Heart left ventricle (tissue), 13 donors: ENCODE data around the gene CDK18.

Experiments
- POLR2A ChIP-seq, 2 donors: fragments of 450-650 bp; IDR thresholded peaks; one replicate each; pipeline ENCODE4 v1.6.1; 2017; ENCODE audit warnings: antibody characterized with exemption in 2 of 2, mild to moderate bottlenecking in 2 of 2, moderate library complexity in 2 of 2
- TF ChIP-seq, protein P1 (sequence below), 12 donors: fragments of 200-600 bp; sonication (generic) in 4 of 12; IDR thresholded peaks; one replicate each; pipeline versions ENCODE4 v1.5.0 to v1.8.0; 2018 to 2022; ENCODE audit warnings: antibody characterized with exemption in 12 of 12, mild to moderate bottlenecking in 5 of 12
- donor health status: ischemic (EF 13 %, LVEDD 7.1; RV severe dilation, severe dysfunction).
- donor health status: DM: no; HTN: yes; CAD: no.
- donor health status: DM: no; HTN: no; CAD: no.
- donor health status: ischemic (EF 25% LVEDD 6.9; RV normal size, moderate dysfunction).
- donor health status: ischemic (EF 25% LVEDD 5.7; RV mildly dilated, moderate dysfunction).
- donor health status: ischemic (EF 35%, LVEDD 5.7; RV mildly dilated, moderate dysfunction).
- donor health status: nonischemic (EF 11% LVEDD 7.7; RV severe dilation, severe dysfunction).
- donor health status: DM: yes; HTN: yes; CAD: no.
- donor health status: PGD.
- donor health status: ischemic (EF 29% LVEDD 5.4; RV normal size, mild dysfunction).
- donor health status: nonischemic (EF 23%, LVEDD 6.1; RV moderate dilation, normal function).

DNA sequence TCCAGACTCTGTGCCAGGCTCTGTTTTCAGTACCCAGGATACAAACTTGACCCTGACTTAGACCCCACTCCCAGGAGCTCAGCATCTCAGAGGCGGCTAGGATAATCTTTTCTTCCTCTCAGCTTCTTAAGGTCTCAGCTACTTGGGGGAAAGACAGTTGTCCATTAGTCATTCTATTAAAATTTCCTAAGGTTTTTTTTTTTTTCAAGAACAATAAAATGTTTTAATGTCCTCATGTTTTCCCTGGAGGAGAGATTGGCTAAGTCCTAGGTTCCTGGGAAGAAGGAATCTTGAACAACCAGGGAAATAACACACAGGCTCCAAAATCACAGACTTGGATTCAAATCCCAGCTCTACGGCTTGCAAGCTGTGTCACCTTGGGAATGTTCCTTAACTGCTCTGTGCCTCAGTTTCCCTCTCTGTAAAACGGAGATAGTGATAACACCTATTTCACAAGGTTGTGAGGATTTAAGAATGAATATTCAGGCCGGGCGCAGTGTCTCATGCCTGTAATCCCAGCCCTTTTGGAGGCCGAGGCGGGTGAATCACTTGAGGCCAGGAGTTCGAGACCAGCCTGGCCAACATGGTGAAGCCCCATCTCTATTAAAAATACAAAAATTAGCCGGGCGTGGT lies 33.0 kb downstream of the CDK18 start:
- TF ChIP-seq, protein P1, sequence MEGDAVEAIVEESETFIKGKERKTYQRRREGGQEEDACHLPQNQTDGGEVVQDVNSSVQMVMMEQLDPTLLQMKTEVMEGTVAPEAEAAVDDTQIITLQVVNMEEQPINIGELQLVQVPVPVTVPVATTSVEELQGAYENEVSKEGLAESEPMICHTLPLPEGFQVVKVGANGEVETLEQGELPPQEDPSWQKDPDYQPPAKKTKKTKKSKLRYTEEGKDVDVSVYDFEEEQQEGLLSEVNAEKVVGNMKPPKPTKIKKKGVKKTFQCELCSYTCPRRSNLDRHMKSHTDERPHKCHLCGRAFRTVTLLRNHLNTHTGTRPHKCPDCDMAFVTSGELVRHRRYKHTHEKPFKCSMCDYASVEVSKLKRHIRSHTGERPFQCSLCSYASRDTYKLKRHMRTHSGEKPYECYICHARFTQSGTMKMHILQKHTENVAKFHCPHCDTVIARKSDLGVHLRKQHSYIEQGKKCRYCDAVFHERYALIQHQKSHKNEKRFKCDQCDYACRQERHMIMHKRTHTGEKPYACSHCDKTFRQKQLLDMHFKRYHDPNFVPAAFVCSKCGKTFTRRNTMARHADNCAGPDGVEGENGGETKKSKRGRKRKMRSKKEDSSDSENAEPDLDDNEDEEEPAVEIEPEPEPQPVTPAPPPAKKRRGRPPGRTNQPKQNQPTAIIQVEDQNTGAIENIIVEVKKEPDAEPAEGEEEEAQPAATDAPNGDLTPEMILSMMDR (IDR thresholded peaks at IDR 0.05), result no peak
- TF ChIP-seq POLR2A (IDR thresholded peaks at IDR 0.05), result no peak
